Measurements from ENCODE around the gene KASH5.

Gene KASH5, protein sequence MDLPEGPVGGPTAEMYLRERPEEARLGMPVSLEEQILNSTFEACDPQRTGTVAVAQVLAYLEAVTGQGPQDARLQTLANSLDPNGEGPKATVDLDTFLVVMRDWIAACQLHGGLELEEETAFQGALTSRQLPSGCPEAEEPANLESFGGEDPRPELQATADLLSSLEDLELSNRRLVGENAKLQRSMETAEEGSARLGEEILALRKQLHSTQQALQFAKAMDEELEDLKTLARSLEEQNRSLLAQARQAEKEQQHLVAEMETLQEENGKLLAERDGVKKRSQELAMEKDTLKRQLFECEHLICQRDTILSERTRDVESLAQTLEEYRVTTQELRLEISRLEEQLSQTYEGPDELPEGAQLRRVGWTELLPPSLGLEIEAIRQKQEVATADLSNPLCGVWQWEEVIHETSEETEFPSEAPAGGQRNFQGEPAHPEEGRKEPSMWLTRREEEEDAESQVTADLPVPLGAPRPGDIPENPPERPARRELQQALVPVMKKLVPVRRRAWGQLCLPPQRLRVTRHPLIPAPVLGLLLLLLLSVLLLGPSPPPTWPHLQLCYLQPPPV

GRCh38 chr19:49387936-49388372, at the start of gene KASH5:
Gene KASH5, plus strand, starts transcription at chr19:49388249. Its CDS starts 2,635 bp downstream, at chr19:49390884.
- Histone ChIP-seq H3K9ac (ENCODE audit: low read depth, low read length) (no peak within 1 kb of the TSS), H3K4me1 (ENCODE audit: insufficient read depth, low read length) (0 out of 2 replicates have a peak, but pooled peaks cover 4% of the 10 kb centered on the region), H3K9me3 (ENCODE audit: control insufficient read depth, insufficient read depth, low read length) (no peaks in the 10 kb centered on the region), H3K36me3 (ENCODE audit: insufficient read depth, low read length) (no peaks in the 10 kb centered on the region)

- Histone ChIP-seq H3K9me3 (ENCODE audit: control insufficient read depth, insufficient read depth, low read length) (no peaks in the 10 kb centered on the region), H3K36me3 (ENCODE audit: insufficient read depth, low read length) (peaks cover 4% of the 10 kb centered on the region; the same call in 1 of the 2 replicates), H3K4me1 (ENCODE audit: insufficient read depth, low read length) (peaks cover 3% of the 10 kb centered on the region; the same call in 1 of the 2 replicates), H3K9ac (ENCODE audit: low read depth, low read length) (peak overlapping the region; percentile 72)
Observed at GRCh38 chr19:49338691-49339300, 49.3 kb upstream of the KASH5 start.

DNA sequence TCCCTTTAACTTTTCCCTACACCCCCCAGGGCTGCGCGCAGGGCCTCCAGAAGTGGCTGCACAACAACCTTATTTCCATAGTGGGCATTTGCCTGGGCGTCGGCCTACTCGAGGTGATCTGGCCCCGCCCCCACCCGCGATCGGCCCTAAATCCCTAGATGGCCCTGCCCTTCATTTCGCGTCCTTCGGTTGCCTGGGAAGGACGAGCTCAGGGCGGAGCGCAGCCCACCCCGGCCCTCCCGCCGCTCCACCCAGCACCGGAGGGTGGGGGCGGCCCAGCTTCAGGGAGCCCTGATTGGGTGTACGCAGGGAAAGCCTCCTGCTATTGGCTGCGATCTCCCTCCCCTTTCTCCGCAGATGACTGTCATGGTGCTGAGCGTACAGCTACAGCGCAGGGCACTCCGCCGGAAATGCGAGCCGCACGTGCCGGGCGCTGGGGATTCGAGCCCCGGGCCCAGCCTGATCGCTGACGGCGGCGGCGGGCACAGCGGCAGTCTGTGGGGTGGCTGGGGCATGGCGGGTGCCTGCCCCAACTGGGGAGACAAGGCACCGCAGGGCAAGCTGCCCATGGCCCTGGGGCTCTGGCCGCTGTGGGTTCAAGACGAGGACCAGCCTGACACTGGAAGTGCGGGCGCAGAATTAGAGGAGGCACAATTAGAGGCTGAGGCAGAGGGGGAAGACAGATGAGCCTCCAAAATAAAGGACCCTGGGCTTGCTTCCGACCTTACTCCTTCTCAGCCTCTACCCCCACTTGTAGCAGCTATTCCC, 48.6 kb upstream of the KASH5 start:
- H3K4me1 ChIP-seq (ENCODE audit: insufficient read depth, low read length): peaks cover 3% of the 10 kb centered on the region; the same call in 1 of the 2 replicates
- H3K9ac ChIP-seq (ENCODE audit: low read depth, low read length): peak overlapping the region; percentile 72
- peaks cover 4% of the 10 kb centered on the region; the same call in 1 of the 2 replicates for H3K36me3 ChIP-seq (ENCODE audit: insufficient read depth, low read length)
- no peaks in the 10 kb centered on the region for H3K9me3 ChIP-seq (ENCODE audit: control insufficient read depth, insufficient read depth, low read length)

- peaks cover 4% of the 10 kb centered on the region; the same call in 1 of the 2 replicates for H3K36me3 ChIP-seq (ENCODE audit: insufficient read depth, low read length)
- H3K9ac ChIP-seq (ENCODE audit: low read depth, low read length): peak overlapping the region; percentile 22; the same call in 1 of the 2 replicates
- H3K9me3 ChIP-seq (ENCODE audit: control insufficient read depth, insufficient read depth, low read length): no peaks in the 10 kb centered on the region
- H3K4me1 ChIP-seq (ENCODE audit: insufficient read depth, low read length): peaks cover 3% of the 10 kb centered on the region; the same call in 1 of the 2 replicates
Observed at GRCh38 chr19:49340069-49340864, 47.8 kb upstream of the KASH5 start.

GRCh38 chr19:49340865-49341718, 47.0 kb upstream of the KASH5 start:
- H3K4me1 ChIP-seq (ENCODE audit: insufficient read depth, low read length): peaks cover 3% of the 10 kb centered on the region; the same call in 1 of the 2 replicates
- H3K9me3 ChIP-seq (ENCODE audit: control insufficient read depth, insufficient read depth, low read length): no peaks in the 10 kb centered on the region
- H3K36me3 ChIP-seq (ENCODE audit: insufficient read depth, low read length): peaks cover 4% of the 10 kb centered on the region; the same call in 1 of the 2 replicates
- H3K9ac ChIP-seq (ENCODE audit: low read depth, low read length): no peak overlapping the region

DNA sequence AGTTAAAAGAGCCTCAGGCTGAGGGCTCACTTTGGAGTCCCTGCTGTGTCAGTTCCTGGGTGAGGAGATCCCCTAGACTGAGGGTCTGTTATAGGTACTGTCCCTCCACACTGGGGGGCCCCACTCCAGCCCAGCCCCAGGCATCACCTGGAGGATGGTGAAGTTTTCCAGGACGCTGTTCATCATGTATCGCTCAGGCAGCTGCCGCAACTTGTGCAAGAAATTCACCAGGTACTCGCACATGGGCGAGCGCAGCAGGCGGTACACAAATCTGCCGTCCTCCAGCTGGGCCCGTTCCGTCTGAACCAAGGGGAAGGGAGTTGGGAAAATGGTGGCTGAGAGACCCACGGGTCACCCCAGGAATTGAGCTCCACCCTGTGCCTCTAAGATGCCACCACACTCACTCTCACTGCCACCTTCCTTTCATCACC, 45.7 kb upstream of the KASH5 start:
- Histone ChIP-seq H3K9me3 (ENCODE audit: control insufficient read depth, insufficient read depth, low read length) (no peaks in the 10 kb centered on the region), H3K4me1 (ENCODE audit: insufficient read depth, low read length) (peaks cover 3% of the 10 kb centered on the region; the same call in 1 of the 2 replicates), H3K36me3 (ENCODE audit: insufficient read depth, low read length) (peaks cover 11% of the 10 kb centered on the region), H3K9ac (ENCODE audit: low read depth, low read length) (no peak overlapping the region)

DNA sequence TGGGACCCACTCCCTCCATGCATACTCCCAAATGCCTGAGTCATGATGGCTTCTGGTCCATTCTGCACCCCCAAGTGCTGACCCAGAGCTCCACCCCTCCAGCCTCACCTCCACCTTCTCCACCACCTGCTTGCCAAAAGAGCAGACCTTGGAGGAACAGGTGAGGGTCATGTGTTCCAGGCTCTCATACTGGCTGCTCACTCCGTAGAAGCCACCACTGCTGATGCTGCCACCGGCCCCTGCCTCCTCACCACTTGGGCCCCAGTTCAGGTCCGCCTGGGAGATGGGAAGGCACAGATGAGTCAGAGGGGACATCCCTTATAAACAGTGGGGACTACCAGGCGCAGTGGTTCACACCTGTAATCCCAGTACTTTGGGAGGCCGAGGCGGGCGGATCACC, 44.9 kb upstream of the KASH5 start:
- Histone ChIP-seq H3K9me3 (ENCODE audit: control insufficient read depth, insufficient read depth, low read length) (no peaks in the 10 kb centered on the region), H3K36me3 (ENCODE audit: insufficient read depth, low read length) (peaks cover 11% of the 10 kb centered on the region), H3K9ac (ENCODE audit: low read depth, low read length) (no peak overlapping the region), H3K4me1 (ENCODE audit: insufficient read depth, low read length) (no peaks in the 10 kb centered on the region; the same call in 1 of the 2 replicates)

GRCh38 chr19:49344505-49345423, 43.3 kb upstream of the KASH5 start:
- H3K9me3 ChIP-seq (ENCODE audit: control insufficient read depth, insufficient read depth, low read length): no peaks in the 10 kb centered on the region
- peaks cover 13% of the 10 kb centered on the region for H3K36me3 ChIP-seq (ENCODE audit: insufficient read depth, low read length)
- no peak overlapping the region for H3K9ac ChIP-seq (ENCODE audit: low read depth, low read length)
- H3K4me1 ChIP-seq (ENCODE audit: insufficient read depth, low read length): no peaks in the 10 kb centered on the region

DNA sequence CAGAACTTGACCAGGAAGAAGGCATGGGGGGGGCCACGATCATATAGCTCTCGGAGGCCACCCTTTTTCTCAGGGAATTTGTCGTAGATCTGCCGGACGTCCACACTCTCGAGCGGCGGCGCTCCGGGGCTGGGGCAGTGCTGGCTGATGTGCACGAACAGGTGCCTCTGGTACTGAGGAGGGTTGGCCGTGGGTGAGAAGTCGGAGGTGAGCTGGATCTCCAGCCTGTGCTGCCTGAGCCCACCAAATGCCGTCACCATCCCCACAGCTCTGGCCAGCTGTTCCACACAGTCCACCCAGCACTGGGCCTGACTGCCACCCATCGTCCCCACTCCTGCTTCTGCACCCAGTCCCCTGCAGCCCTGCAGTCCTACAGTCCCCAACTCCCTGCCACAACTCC, 40.9 kb upstream of the KASH5 start:
- Histone ChIP-seq H3K4me1 (ENCODE audit: insufficient read depth, low read length) (no peaks in the 10 kb centered on the region), H3K9ac (ENCODE audit: low read depth, low read length) (no peak overlapping the region), H3K9me3 (ENCODE audit: control insufficient read depth, insufficient read depth, low read length) (no peaks in the 10 kb centered on the region), H3K36me3 (ENCODE audit: insufficient read depth, low read length) (peaks cover 15% of the 10 kb centered on the region)

DNA sequence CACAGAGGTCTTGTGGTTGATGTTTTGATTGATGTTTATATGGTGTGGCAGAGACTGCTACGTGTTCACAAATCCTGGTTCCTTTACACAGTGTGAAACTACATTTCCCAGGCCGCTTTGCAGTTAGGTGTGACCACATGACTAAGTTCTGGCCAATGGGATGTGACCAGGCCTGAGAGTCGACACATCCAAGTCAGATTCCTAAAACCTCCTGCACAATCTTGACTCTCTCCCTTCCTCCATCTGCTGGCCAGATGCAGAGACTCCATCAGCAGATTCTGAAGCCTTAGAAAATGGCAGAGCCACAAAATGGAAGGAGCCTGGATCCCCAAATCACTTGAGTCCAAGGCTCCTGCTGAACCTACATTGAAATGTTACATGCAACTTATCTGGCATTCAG, 40.2 kb upstream of the KASH5 start:
- H3K9me3 ChIP-seq (ENCODE audit: control insufficient read depth, insufficient read depth, low read length): no peaks in the 10 kb centered on the region
- H3K36me3 ChIP-seq (ENCODE audit: insufficient read depth, low read length): peaks cover 15% of the 10 kb centered on the region
- no peak overlapping the region for H3K9ac ChIP-seq (ENCODE audit: low read depth, low read length)
- H3K4me1 ChIP-seq (ENCODE audit: insufficient read depth, low read length): no peaks in the 10 kb centered on the region

DNA sequence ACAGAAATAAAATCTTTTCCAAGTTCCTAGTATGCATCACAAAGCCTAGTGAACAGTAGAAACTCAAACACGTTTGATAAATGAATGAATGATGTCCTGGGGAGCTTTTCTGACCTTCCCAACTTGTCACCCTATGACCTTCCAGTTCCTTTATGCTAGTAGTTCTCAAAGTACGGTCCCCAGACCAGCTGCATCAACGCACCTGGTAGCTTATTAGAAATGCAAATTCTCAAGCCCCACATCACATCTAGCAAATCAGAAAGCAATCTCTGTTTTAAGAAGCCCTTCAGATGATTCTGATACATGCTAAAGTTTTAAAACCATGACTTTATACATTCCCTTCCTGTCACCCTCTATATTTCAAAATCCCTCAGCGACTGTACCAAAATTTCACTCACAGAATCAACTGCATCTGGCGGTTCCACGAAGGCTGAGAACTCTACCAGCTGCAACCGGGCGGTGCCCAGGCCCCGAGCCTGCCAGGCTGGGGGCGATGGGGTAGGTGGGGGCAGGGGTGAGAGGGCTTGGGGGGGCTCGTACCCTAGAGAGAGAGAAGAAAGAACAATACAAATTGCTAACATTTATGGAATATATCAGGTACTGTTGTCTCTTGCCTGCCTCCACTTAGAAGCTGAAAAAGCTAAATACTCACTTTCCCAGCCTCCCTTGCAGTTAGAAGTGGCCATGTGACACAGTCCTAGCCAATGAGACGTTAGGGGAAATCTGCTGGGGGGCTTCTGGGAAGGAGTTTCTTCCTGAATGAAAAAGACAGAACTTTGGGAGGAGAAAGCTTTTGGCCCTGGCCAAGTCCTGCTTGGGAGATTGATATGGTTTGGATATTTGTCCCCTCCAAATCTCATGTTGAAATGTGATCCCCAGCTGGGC, 39.5 kb upstream of the KASH5 start:
- Histone ChIP-seq H3K36me3 (ENCODE audit: insufficient read depth, low read length) (peaks cover 15% of the 10 kb centered on the region), H3K9ac (ENCODE audit: low read depth, low read length) (no peak overlapping the region), H3K4me1 (ENCODE audit: insufficient read depth, low read length) (no peaks in the 10 kb centered on the region), H3K9me3 (ENCODE audit: control insufficient read depth, insufficient read depth, low read length) (no peaks in the 10 kb centered on the region)
